AG09319 (cell line): ENCODE results near the gene ARHGEF16.

Experiments
- DNase-seq: peaks from one replicate; pipeline ENCODE4 v3.0.0-alpha.2; 2010; ENCODE audit warnings: low read depth; ENCODE audit errors: extremely low read depth
- CTCF ChIP-seq: IDR thresholded peaks from 2 replicates; pipeline ENCODE4 v1.5.1; 2011; ENCODE audit warnings: low read depth, mild to moderate bottlenecking, inconsistent platforms, low read length, moderate library complexity

The ARHGEF16 gene

GRCh38 chr1:3519301-3519885 is 64.9 kb downstream of the ARHGEF16 start:
- no peak for TF ChIP-seq CTCF
- no peak for DNase-seq

GRCh38 chr1:3520419-3521378 is 66.2 kb downstream of the ARHGEF16 start:
- DNase-seq, result no peak
- no peak for TF ChIP-seq CTCF

GRCh38 chr1:3521426-3521825 is 67.0 kb downstream of the ARHGEF16 start:
- no peak for DNase-seq
- no peak for TF ChIP-seq CTCF

GRCh38 chr1:3522112-3522511 is 67.6 kb downstream of the ARHGEF16 start:
- TF ChIP-seq CTCF, result no peak

GRCh38 chr1:3522564-3523265 is 68.2 kb downstream of the ARHGEF16 start:
- TF ChIP-seq CTCF, result no peak
- peak; percentile 69 for DNase-seq

More at GRCh38 chr1:3522112-3522511, 67.6 kb downstream of the ARHGEF16 start:
- DNase-seq, result no peak

GRCh38 chr1:3523980-3524379 is 69.5 kb downstream of the ARHGEF16 start:
- no peak for DNase-seq
- no peak for TF ChIP-seq CTCF
